Progenitor cell of endocrine pancreas (in vitro differentiated cells): Measurements from ENCODE around the gene SEMA3F. TPM values are rescaled to one million over a fixed set of nuclear protein-coding genes. Genes with fewer than 3 reads are reported as not detected.

ENCODE experiments used
- DNase-seq: peaks from one replicate; pipeline ENCODE4 v3.0.0; 2021; ENCODE audit warnings: low spot score; ENCODE audit not compliant: unreplicated experiment
- H3K27ac Mint-ChIP-seq: 2 replicates; pipeline ENCODE4 v1.8.0; 2021; ENCODE audit warnings: mild to moderate bottlenecking, moderate library complexity, mixed read lengths
- H3K27me3 Mint-ChIP-seq: 2 replicates; pipeline ENCODE4 v1.8.0; 2021; ENCODE audit warnings: mixed read lengths
- H3K36me3 Mint-ChIP-seq: 2 replicates; pipeline ENCODE4 v1.8.0; 2022; ENCODE audit warnings: mixed read lengths; ENCODE audit not compliant: insufficient read depth
- H3K4me1 Mint-ChIP-seq: 2 replicates; pipeline ENCODE4 v1.8.0; 2021; ENCODE audit warnings: low read depth, mixed read lengths
- H3K4me3 Mint-ChIP-seq: 2 replicates; pipeline ENCODE4 v1.8.0; 2021; ENCODE audit warnings: low read depth, mild to moderate bottlenecking, moderate library complexity, mixed read lengths
- H3K9me3 Mint-ChIP-seq: 2 replicates; pipeline ENCODE4 v1.8.0; 2021; ENCODE audit warnings: low read depth, mixed read lengths
- CTCF ChIP-seq: fragments of 200-600 bp; sonication (generic); IDR thresholded peaks from one replicate; pipeline ENCODE4 v1.5.0; 2021; ENCODE audit warnings: antibody characterized with exemption, mild to moderate bottlenecking; ENCODE audit not compliant: unreplicated experiment
- total RNA-seq: library from RNA; stranded (reverse); gene quantifications from 2 replicates; pipeline ENCODE4 v1.2.1, GENCODE V29; 2021

Gene SEMA3F
- total RNA-seq, 1 donor from 2014 or later = 23.6 TPM

- H3K27ac Mint-ChIP-seq = no peak overlapping the region
- no peaks in the 10 kb centered on the region for H3K27me3 Mint-ChIP-seq
- H3K9me3 Mint-ChIP-seq = no peaks in the 10 kb centered on the region
- TF ChIP-seq CTCF = no peak
- H3K36me3 Mint-ChIP-seq = peaks cover 3% of the 10 kb centered on the region
- H3K4me1 Mint-ChIP-seq = peaks cover 4% of the 10 kb centered on the region
- no peak for DNase-seq
- H3K4me3 Mint-ChIP-seq = no peak overlapping the region
Observed at GRCh38 chr3:50172626-50173220, 17.6 kb downstream of the SEMA3F start.

GRCh38 chr3:50173685-50174516 lies 18.8 kb downstream of the SEMA3F start:
- Mint-ChIP-seq H3K9me3 (no peaks in the 10 kb centered on the region), H3K4me1 (no peaks in the 10 kb centered on the region), H3K4me3 (no peak overlapping the region), H3K36me3 (peaks cover 3% of the 10 kb centered on the region), H3K27me3 (no peaks in the 10 kb centered on the region), H3K27ac (no peak overlapping the region)
- TF ChIP-seq CTCF = no peak
- no peak for DNase-seq

GRCh38 chr3:50174517-50174895 lies 19.4 kb downstream of the SEMA3F start:
- Mint-ChIP-seq H3K36me3 (peaks cover 3% of the 10 kb centered on the region), H3K9me3 (no peaks in the 10 kb centered on the region), H3K27ac (no peak overlapping the region), H3K4me1 (peaks cover 2% of the 10 kb centered on the region), H3K4me3 (no peak overlapping the region), H3K27me3 (no peaks in the 10 kb centered on the region)
- no peak for DNase-seq
- TF ChIP-seq CTCF = no peak

- H3K9me3 Mint-ChIP-seq = no peaks in the 10 kb centered on the region
- DNase-seq = no peak
- H3K4me3 Mint-ChIP-seq = no peak overlapping the region
- TF ChIP-seq CTCF = no peak
- H3K4me1 Mint-ChIP-seq = peaks cover 7% of the 10 kb centered on the region
- no peak overlapping the region for H3K27ac Mint-ChIP-seq
- H3K36me3 Mint-ChIP-seq = peaks cover 3% of the 10 kb centered on the region
- no peaks in the 10 kb centered on the region for H3K27me3 Mint-ChIP-seq
Observed at GRCh38 chr3:50174947-50175524, 19.9 kb downstream of the SEMA3F start.

GRCh38 chr3:50177346-50177745 lies 22.2 kb downstream of the SEMA3F start:
- DNase-seq = no peak
- H3K27ac Mint-ChIP-seq = no peak overlapping the region
- TF ChIP-seq CTCF = no peak
- no peaks in the 10 kb centered on the region for H3K9me3 Mint-ChIP-seq
- no peaks in the 10 kb centered on the region for H3K27me3 Mint-ChIP-seq
- H3K4me3 Mint-ChIP-seq = no peak overlapping the region
- peaks cover 10% of the 10 kb centered on the region for H3K4me1 Mint-ChIP-seq
- peaks cover 3% of the 10 kb centered on the region for H3K36me3 Mint-ChIP-seq
